ENCODE measurements around the gene CIAO2B.

CIAO2B gene

GRCh38 chr16:66920924-66921680, 13.1 kb downstream of the CIAO2B start:
- DNase-seq (ENCODE audit: low read depth in 2 of 3, low spot score in 2 of 3): no peak

- no peak for DNase-seq (ENCODE audit: low read depth in 2 of 3, low spot score in 2 of 3)
Observed at GRCh38 chr16:66920299-66920590, 14.0 kb downstream of the CIAO2B start.

- no peak for DNase-seq (ENCODE audit: low read depth in 2 of 3, low spot score in 2 of 3)
Observed at GRCh38 chr16:66919569-66920298, 14.5 kb downstream of the CIAO2B start.

GRCh38 chr16:66918803-66919568, 15.2 kb downstream of the CIAO2B start, which contains the start of gene CDH16:
CDH16 (minus strand) TSS chr16:66918885; CDS start chr16:66918065, 820 bp downstream.
- DNase-seq (ENCODE audit: low read depth in 2 of 3, low spot score in 2 of 3): no peak

GRCh38 chr16:66918355-66918754, 15.8 kb downstream of the CIAO2B start:
- DNase-seq (ENCODE audit: low read depth in 2 of 3, low spot score in 2 of 3): no peak

GRCh38 chr16:66917741-66918140, 16.5 kb downstream of the CIAO2B start:
- DNase-seq (ENCODE audit: low read depth in 2 of 3, low spot score in 2 of 3): no peak

- no peak for DNase-seq (ENCODE audit: low read depth in 2 of 3, low spot score in 2 of 3)
Observed at GRCh38 chr16:66916518-66916917, 17.7 kb downstream of the CIAO2B start.

- DNase-seq (ENCODE audit: low read depth in 2 of 3, low spot score in 2 of 3): no peak
Observed at GRCh38 chr16:66915041-66915440, 19.2 kb downstream of the CIAO2B start.

GRCh38 chr16:66914541-66914940, 19.7 kb downstream of the CIAO2B start:
- DNase-seq (ENCODE audit: low read depth in 2 of 3, low spot score in 2 of 3): no peak

- DNase-seq (ENCODE audit: low read depth in 2 of 3, low spot score in 2 of 3): no peak
Observed at GRCh38 chr16:66913711-66914110, 20.5 kb downstream of the CIAO2B start.

- DNase-seq (ENCODE audit: low read depth in 2 of 3, low spot score in 2 of 3): no peak
Observed at GRCh38 chr16:66913081-66913480, 21.1 kb downstream of the CIAO2B start.

GRCh38 chr16:66911801-66912200, 22.4 kb downstream of the CIAO2B start:
- no peak for DNase-seq (ENCODE audit: low read depth in 2 of 3, low spot score in 2 of 3)

- DNase-seq (ENCODE audit: low read depth in 2 of 3, low spot score in 2 of 3): no peak
Observed at GRCh38 chr16:66911112-66911511, 23.1 kb downstream of the CIAO2B start.

- DNase-seq (ENCODE audit: low read depth in 2 of 3, low spot score in 2 of 3): no peak
Observed at GRCh38 chr16:66910175-66910940, 23.8 kb downstream of the CIAO2B start.

- DNase-seq (ENCODE audit: low read depth in 2 of 3, low spot score in 2 of 3): no peak
Observed at GRCh38 chr16:66908762-66909559, 25.2 kb downstream of the CIAO2B start.

- DNase-seq (ENCODE audit: low read depth in 2 of 3, low spot score in 2 of 3): no peak
Observed at GRCh38 chr16:66908116-66908515, 26.1 kb downstream of the CIAO2B start.

GRCh38 chr16:66906916-66907836, 27.0 kb downstream of the CIAO2B start:
- DNase-seq (ENCODE audit: low read depth in 2 of 3, low spot score in 2 of 3): no peak

GRCh38 chr16:66905633-66906539, 28.3 kb downstream of the CIAO2B start:
- no peak for DNase-seq (ENCODE audit: low read depth in 2 of 3, low spot score in 2 of 3)

Data from activated CD8-positive, alpha-beta memory T cell treated with anti-CD3 and anti-CD28 coated beads for 48 hours (primary cell).